ENCODE data around the gene TADA1. TPM values are rescaled to one million over a fixed set of nuclear protein-coding genes. Genes with fewer than 3 reads are reported as not detected.

Gene TADA1
- total and polyA plus RNA-seq, 2 experiments from 2014 or later, result 21.8 to 22.0 TPM

- Mint-ChIP-seq H3K9me3 (no peaks in the 10 kb centered on the region), H3K36me3 (ENCODE audit: low read depth) (no peaks in the 10 kb centered on the region), H3K27me3 (ENCODE audit: insufficient read depth, low read depth, poor library complexity) (peaks cover 17% of the 10 kb centered on the region), H3K4me1 (peaks cover 3% of the 10 kb centered on the region; the same call in 1 of the 3 replicates), H3K4me3 (peak overlapping the region; percentile 60), H3K27ac (no peak overlapping the region)
- ATAC-seq, result peak; percentile 99
- Histone ChIP-seq H3K4me3 (peak overlapping the region; percentile 60), H3K4me2 (peak overlapping the region; percentile 84), H4K20me1 (replicated peaks; ENCODE audit: insufficient read depth) (no peaks in the 10 kb centered on the region), H3K36me3 (ENCODE audit: insufficient read depth) (no peaks in the 10 kb centered on the region), H3K27me3 (ENCODE audit: insufficient read depth) (peaks cover 28% of the 10 kb centered on the region), H3K4me1 (ENCODE audit: insufficient read depth) (peaks cover 5% of the 10 kb centered on the region; the same call in 1 of the 2 replicates), H3K27ac (ENCODE audit: low read depth) (no peak overlapping the region), H3K9me2 (ENCODE audit: insufficient read depth) (no peaks in the 10 kb centered on the region), H3K79me2 (replicated peaks; ENCODE audit: insufficient read depth) (no peaks in the 10 kb centered on the region), H2AFZ (peak overlapping the region; percentile 99), H3F3A (replicated peaks; ENCODE audit: low read depth) (no peaks in the 10 kb centered on the region; the same call in 1 of the 2 replicates)
- TF ChIP-seq CREB1 (CRISPR knock-in tag; IDR thresholded peaks at IDR 0.05; ENCODE audit: low read depth) (peak; percentile 21; the same call in 1 of the 2 replicates), EZH2phosphoT487 (IDR thresholded peaks at IDR 0.05; ENCODE audit: unreplicated experiment) (no peak), JUNB (IDR thresholded peaks at IDR 0.05; ENCODE audit: unreplicated experiment) (no peak), ZNF462 (CRISPR knock-in tag; IDR thresholded peaks at IDR 0.05) (peak; percentile 58; the same call in 1 of the 2 replicates)
- TF ChIP-seq, protein P1, sequence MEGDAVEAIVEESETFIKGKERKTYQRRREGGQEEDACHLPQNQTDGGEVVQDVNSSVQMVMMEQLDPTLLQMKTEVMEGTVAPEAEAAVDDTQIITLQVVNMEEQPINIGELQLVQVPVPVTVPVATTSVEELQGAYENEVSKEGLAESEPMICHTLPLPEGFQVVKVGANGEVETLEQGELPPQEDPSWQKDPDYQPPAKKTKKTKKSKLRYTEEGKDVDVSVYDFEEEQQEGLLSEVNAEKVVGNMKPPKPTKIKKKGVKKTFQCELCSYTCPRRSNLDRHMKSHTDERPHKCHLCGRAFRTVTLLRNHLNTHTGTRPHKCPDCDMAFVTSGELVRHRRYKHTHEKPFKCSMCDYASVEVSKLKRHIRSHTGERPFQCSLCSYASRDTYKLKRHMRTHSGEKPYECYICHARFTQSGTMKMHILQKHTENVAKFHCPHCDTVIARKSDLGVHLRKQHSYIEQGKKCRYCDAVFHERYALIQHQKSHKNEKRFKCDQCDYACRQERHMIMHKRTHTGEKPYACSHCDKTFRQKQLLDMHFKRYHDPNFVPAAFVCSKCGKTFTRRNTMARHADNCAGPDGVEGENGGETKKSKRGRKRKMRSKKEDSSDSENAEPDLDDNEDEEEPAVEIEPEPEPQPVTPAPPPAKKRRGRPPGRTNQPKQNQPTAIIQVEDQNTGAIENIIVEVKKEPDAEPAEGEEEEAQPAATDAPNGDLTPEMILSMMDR (conservative IDR thresholded peaks at IDR 0.05; ENCODE audit: low read depth in 2 of 2), result peak; percentile 71 to 93
- peak; percentile 94 for DNase-seq (ENCODE audit: low spot score)
Measured at GRCh38 chr1:166884040-166884642, 8.1 kb upstream of the TADA1 start.
